GM12878 (cell line): ENCODE measurements around the gene DLGAP3. TPM values are rescaled to one million over a fixed set of nuclear protein-coding genes. Genes with fewer than 3 reads are reported as not detected.
A peak's percentile ranks its signal among the peaks of the same experiment; 100 is the strongest.
"Not testable (repeated sequence)": the region's sequence is repeated elsewhere in the genome, so short reads cannot be mapped to it uniquely, and the experiment has no call there.

Source experiments
- ATAC-seq: fragments of 200-7000 bp; cut with Tn5 transposase; 3 replicates; pipeline ENCODE4 v1.9.1; 2020; ENCODE audit warnings: mild to moderate bottlenecking, moderate library complexity
- BruUV-seq: library from RNA; stranded (reverse); fragments of 400-500 nt; replicated peaks from 2 replicates; lab custom pipeline; 2021; lab: Mats Ljungman, UMichigan
- CTCF ChIA-PET: fragments of 300-600 bp; sonication (Branson Sonifier 250); formaldehyde crosslinking; extraction: SDS; loops from one replicate; lab custom pipeline; 2021; ENCODE audit warnings: inconsistent platforms; lab: Yijun Ruan, JAX
- POLR2A ChIA-PET: fragments of 350-600 bp; formaldehyde crosslinking; extraction: SDS; loops from one replicate; lab custom pipeline; 2021; ENCODE audit warnings: inconsistent platforms; lab: Charles Lee
- RAD21 ChIA-PET: fragments of 300-600 bp; sonication (Branson Sonifier 250); formaldehyde crosslinking; loops from one replicate; lab custom pipeline; 2023; ENCODE audit warnings: antibody characterized with exemption; ENCODE audit not compliant: unreplicated experiment; lab: Charles Lee
- SMC1A ChIA-PET: fragments of 300-600 bp; sonication (Branson Sonifier 250); formaldehyde crosslinking; loops from one replicate; lab custom pipeline; 2023; ENCODE audit not compliant: unreplicated experiment, uncharacterized antibody; lab: Charles Lee
- DNase-seq: peaks from one replicate; pipeline ENCODE4 v3.0.0-alpha.2; 2011; ENCODE audit warnings: low read depth, low spot score
- FAIRE-seq: peaks from 3 replicates; lab custom pipeline; 2011; peaks lifted over from hg19 to GRCh38; lab: Jason Lieb, UNC
- H2AFZ ChIP-seq: 2 replicates; pipeline ENCODE4 v1.6.0; 2011; ENCODE audit warnings: low read depth, low read length, control low read depth; ENCODE audit not compliant: control insufficient read depth
- H3K27ac ChIP-seq: 2 replicates; pipeline ENCODE4 v1.5.1; 2011; ENCODE audit warnings: control low read depth; ENCODE audit not compliant: control insufficient read depth, insufficient read depth
- H3K27me3 ChIP-seq, 2 experiments: replicated peaks in 1 of 2; 2 replicates each; pipeline versions ENCODE4 v1.6.0 to v1.6.1; 2011; ENCODE audit warnings: low read length in 1 of 2; ENCODE audit not compliant: control insufficient read depth in 2 of 2, insufficient read depth in 2 of 2
- H3K36me3 ChIP-seq, 2 experiments: 2 replicates each; pipeline ENCODE4 v1.5.1; 2011; ENCODE audit warnings: low read length in 1 of 2; ENCODE audit not compliant: control insufficient read depth in 2 of 2, insufficient read depth in 2 of 2
- H3K4me1 ChIP-seq: 2 replicates; pipeline ENCODE4 v1.6.1; 2011; ENCODE audit warnings: mild to moderate bottlenecking, low read length, moderate library complexity, mixed read lengths; ENCODE audit not compliant: control insufficient read depth, insufficient read depth
- H3K4me2 ChIP-seq: 2 replicates; pipeline ENCODE4 v1.6.0; 2011; ENCODE audit warnings: control low read depth; ENCODE audit not compliant: control insufficient read depth, insufficient read depth
- H3K4me3 ChIP-seq: fragments of 200-600 bp; sonication (generic); 2 replicates; pipeline ENCODE4 v1.5.1; 2016
- H3K79me2 ChIP-seq: 2 replicates; pipeline ENCODE4 v1.6.0; 2011; ENCODE audit warnings: low read length; ENCODE audit not compliant: control insufficient read depth, insufficient read depth
- H3K9ac ChIP-seq: 2 replicates; pipeline ENCODE4 v1.8.0; 2011; ENCODE audit warnings: low read length, control low read depth, mixed read lengths; ENCODE audit not compliant: control insufficient read depth, insufficient read depth
- H3K9me3 ChIP-seq: replicated peaks from 3 replicates; pipeline ENCODE4 v1.5.1; 2011; ENCODE audit warnings: mild to moderate bottlenecking, low read length; ENCODE audit not compliant: control insufficient read depth, insufficient read depth
- H4K20me1 ChIP-seq: 2 replicates; pipeline ENCODE4 v1.6.0; 2011; ENCODE audit not compliant: control insufficient read depth, insufficient read depth
- FOS ChIP-seq: IDR thresholded peaks from 3 replicates; pipeline ENCODE4 v1.6.1; 2011; ENCODE audit warnings: borderline replicate concordance; ENCODE audit not compliant: insufficient read length; ENCODE audit errors: extremely low read depth
- PAX8 ChIP-seq: fragments of 450-650 bp; IDR thresholded peaks from 2 replicates; pipeline ENCODE4 v1.6.1; 2017; ENCODE audit warnings: mild to moderate bottlenecking, moderate library complexity
- POLR2AphosphoS5 ChIP-seq: IDR thresholded peaks from 2 replicates; pipeline ENCODE4 v1.6.1; 2011; ENCODE audit warnings: mild to moderate bottlenecking, low read length, inconsistent platforms
- SMAD5 ChIP-seq: IDR thresholded peaks from 2 replicates; pipeline ENCODE4 v1.6.1; 2016; ENCODE audit warnings: antibody characterized with exemption, low read depth
- SMARCA5 ChIP-seq: fragments of 450-650 bp; IDR thresholded peaks from 2 replicates; pipeline ENCODE4 v1.6.1; 2017; ENCODE audit warnings: mild to moderate bottlenecking
- SPI1 ChIP-seq: IDR thresholded peaks from 2 replicates; pipeline ENCODE4 v1.6.1; 2011; ENCODE audit warnings: low read depth, mild to moderate bottlenecking, low read length, moderate library complexity, borderline replicate concordance; ENCODE audit not compliant: insufficient read depth
- SREBF2 ChIP-seq: IDR thresholded peaks from 2 replicates; pipeline ENCODE4 v1.6.1; 2012; ENCODE audit warnings: mild to moderate bottlenecking, low read length
- STAT3 ChIP-seq: IDR thresholded peaks from 2 replicates; pipeline ENCODE4 v1.6.1; 2011; ENCODE audit warnings: low read depth, low read length, improper control_type of control experiment
- WGBS: methylation state at CpG from one replicate; pipeline ENCODE4 v1.1.6; 2016; ENCODE audit warnings: low lambda C conversion rate; ENCODE audit not compliant: insufficient replicate concordance, insufficient coverage; ENCODE audit errors: missing lambda C conversion rate; 5-methylcytosine and 5-hydroxymethylcytosine counted together
- in situ Hi-C: fragments of 300-500 bp; cut with MboI; formaldehyde crosslinking; loops from 9 replicates; pipeline ENCODE4 v1.14.3; 2018; ENCODE audit warnings: mixed read lengths
- intact Hi-C: fragments of 100-400 bp; cut with micrococcal nuclease; formaldehyde crosslinking; loops from one replicate; pipeline ENCODE4 v1.14.2; 2022; ENCODE audit not compliant: unreplicated experiment
- polyA plus RNA-seq, 11 experiments: library from polyadenylated mRNA; depleted of rRNA in 4 of 11; unstranded in 6 of 11; stranded (reverse) in 5 of 11; fragments of >200 nt; fragmentation: Nextera tagmentation in 4 of 11; fragmentation: Illumina TruSeq in 1 of 11; extraction: Ambion mirVana in 4 of 11; extraction: Trizol in 1 of 11; gene quantifications; 1 replicate in 1 of 11; 2 replicates in 10 of 11; pipeline versions ENCODE4 v1.2.1 to v1.2.3, GENCODE V29; 2011 to 2016; ENCODE audit warnings: inconsistent platforms in 2 of 11, missing spikeins in 2 of 11, low read depth in 1 of 11
- total RNA-seq, 4 experiments: library from RNA; depleted of rRNA in 3 of 4; stranded (reverse); fragments of >200 nt in 3 of 4; fragmentation: Illumina TruSeq in 1 of 4; extraction: Trizol in 1 of 4; gene quantifications; 2 replicates each; pipeline versions ENCODE4 v1.2.1 to v1.2.3, GENCODE V29; 2013 to 2021

DLGAP3 gene
- total and polyA plus RNA-seq, 10 of the 15 experiments (the other 5 are each of a cell fraction or from before 2014, with no cell fraction given): 0.03 to 0.15 (median 0.08) TPM; not detected in 4

- Histone ChIP-seq H3K27ac (no peak overlapping the region), H3K4me2 (no peak overlapping the region), H3K9ac (no peak overlapping the region), H3K9me3 (no peaks in the 10 kb centered on the region), H3K4me3 (no peak overlapping the region), H3K79me2 (no peaks in the 10 kb centered on the region), H3K4me1 (no peaks in the 10 kb centered on the region), H3K27me3 (no peaks in the 10 kb centered on the region), H4K20me1 (no peaks in the 10 kb centered on the region; the same call in 1 of the 2 replicates), H3K36me3 (no peaks in the 10 kb centered on the region), H2AFZ (no peak overlapping the region)
- ChIA-PET RAD21 (no interaction called here), CTCF (interaction anchor here (0.7 kb wide), 1 partner anchor 11 kb away, joined by 3 read pairs; no protein-coding TSS in a partner anchor), POLR2A (interaction anchor here (0.6 kb wide), 1 partner anchor 245 kb away, joined by 3 read pairs; no protein-coding TSS in a partner anchor), SMC1A (interaction anchor here (0.8 to 1.3 kb wide), 3 partner anchors 9 to 764 kb away, joined by 3 to 5 read pairs (median 3); no protein-coding TSS in a partner anchor)
- FAIRE-seq (no peak), ATAC-seq (peak; percentile 58), DNase-seq (no peak)
- TF ChIP-seq SMARCA5 (no peak), SPI1 (peak; percentile 62; the same call in 1 of the 2 replicates), STAT3 (no peak), SMAD5 (no peak), SREBF2 (no peak), FOS (no peak), PAX8 (no peak), POLR2AphosphoS5 (no peak)
- 56% methylated on average over 5 of the region's 5 CpGs for whole genome bisulfite sequencing
- in situ Hi-C loops: no loop called here
- BruUV-seq: no TSS peak
- intact Hi-C loops: no loop called here
Observed at GRCh38 chr1:34970220-34970735, 40.8 kb upstream of the DLGAP3 start.

DNA sequence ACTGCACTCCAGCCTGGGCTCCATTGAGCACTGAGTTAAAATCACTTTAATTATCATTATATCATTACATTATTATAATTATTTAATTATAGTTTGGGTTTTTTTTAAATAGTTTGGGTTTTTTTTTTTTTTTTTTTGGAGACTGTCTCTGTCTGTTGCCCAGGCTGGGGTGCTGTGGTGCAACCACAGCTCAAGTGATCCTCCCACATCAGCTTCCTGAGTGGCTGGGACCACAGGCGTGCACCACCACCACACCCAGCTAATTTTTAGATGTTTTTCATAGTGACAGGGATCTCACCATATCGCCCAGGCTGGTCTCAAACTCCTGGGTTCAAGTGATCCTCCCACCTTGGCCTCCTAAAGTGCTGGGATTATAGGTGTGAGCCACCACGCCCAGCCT lies 38.8 kb upstream of the DLGAP3 start:
- H3K4me1 ChIP-seq, H3K27me3 ChIP-seq, H3K4me3 ChIP-seq, H3K9ac ChIP-seq, H4K20me1 ChIP-seq, RAD21 ChIA-PET, H3K27ac ChIP-seq, H2AFZ ChIP-seq, POLR2A ChIA-PET, intact Hi-C loops, in situ Hi-C loops, ATAC-seq, H3K79me2 ChIP-seq, H3K9me3 ChIP-seq, BruUV-seq, FAIRE-seq, H3K36me3 ChIP-seq, H3K4me2 ChIP-seq, DNase-seq, SMC1A ChIA-PET, CTCF ChIA-PET: not testable (repeated sequence)
- 30% methylated on average over 2 of the region's 3 CpGs for WGBS

- H3K9ac ChIP-seq, RAD21 ChIA-PET, H3K9me3 ChIP-seq, H3K4me1 ChIP-seq, CTCF ChIA-PET, H3K79me2 ChIP-seq, H3K36me3 ChIP-seq, BruUV-seq, POLR2A ChIA-PET, FAIRE-seq, DNase-seq, intact Hi-C loops, ATAC-seq, SMC1A ChIA-PET, H2AFZ ChIP-seq, H3K4me2 ChIP-seq, H3K27ac ChIP-seq, H3K4me3 ChIP-seq, H4K20me1 ChIP-seq, in situ Hi-C loops, H3K27me3 ChIP-seq: not testable (repeated sequence)
- WGBS: no CpG with 5 or more reads among the region's 36 CpGs
Observed at GRCh38 chr1:34967672-34968071, 38.2 kb upstream of the DLGAP3 start.
